HCEC 1CT (cell line): ENCODE data around the gene MYBPH.

Experiments
- DNase-seq: peaks from one replicate; pipeline ENCODE4 v3.0.0-alpha.2; 2017

MYBPH gene

DNA sequence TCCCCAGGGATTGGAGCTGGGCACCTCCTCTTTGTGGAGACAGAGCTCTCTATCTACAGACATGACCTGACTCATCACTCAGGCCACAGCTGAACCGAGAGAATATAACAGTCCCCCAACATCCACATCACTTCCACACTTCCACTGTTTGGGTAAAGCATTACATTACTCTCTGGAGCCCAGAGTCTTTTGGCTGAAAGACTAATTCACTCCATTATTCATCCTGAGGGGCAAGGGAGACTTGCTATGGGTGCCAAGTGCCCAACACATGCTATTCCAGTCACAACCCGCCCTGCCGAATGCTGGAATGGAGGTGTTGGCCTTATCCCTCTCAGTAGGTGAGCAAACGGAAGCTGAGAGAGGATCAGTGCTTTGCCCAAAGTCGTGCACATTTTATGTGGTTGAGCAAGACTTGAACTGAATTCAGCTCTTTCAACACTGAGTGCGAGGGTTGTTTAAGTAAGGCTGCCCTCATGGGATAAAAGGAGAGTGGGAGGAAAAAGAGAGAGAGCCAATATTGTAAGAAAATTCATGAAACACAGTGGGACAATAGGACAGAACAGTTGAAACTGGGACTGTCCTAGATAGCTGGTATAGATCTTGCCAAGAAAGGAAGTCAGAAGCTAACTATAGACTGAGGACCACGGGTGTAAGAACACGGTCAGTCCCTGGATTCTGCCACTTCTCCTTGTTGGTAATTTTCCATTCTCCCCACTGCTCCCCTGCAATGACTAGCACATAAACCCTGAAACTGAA lies 24.4 kb upstream of the MYBPH start:
- DNase-seq = peak; percentile 76

DNA sequence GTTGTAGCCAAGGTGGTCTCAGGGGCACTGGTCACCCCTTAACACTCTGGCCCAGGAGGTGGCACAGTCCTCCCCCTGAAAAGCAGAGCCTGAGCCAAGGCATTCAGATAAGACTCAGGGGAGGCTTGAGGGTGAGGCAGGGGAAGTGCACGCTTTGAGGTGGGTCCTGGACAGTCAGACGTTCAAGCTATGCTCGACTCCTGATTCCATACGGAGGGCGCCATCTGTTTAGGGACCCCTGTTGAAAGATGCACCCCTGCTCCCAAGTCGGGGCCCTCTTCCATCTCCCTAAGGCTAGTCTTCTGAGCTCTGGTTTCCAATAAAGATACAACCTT lies 23.8 kb upstream of the MYBPH start:
- no peak for DNase-seq

DNA sequence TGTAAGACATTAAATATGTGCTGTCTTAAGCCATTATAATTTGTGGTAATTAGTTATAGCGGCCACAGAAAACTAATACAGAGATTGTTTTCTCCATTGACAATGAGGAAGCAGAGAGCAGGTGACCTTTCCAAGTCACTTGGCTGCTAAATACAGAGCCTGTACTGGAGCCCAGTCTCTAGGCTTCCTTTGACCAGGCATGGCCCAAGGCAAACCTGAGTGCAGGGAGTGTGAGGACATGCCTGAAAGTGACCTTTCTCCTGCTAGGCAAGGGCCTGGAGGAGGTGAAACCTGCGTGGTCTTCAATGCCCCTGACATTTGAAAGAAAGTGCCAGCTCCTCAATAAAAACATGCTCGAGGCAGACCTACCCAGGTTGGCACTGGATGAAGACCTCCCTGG lies 23.4 kb upstream of the MYBPH start:
- no peak for DNase-seq

DNA sequence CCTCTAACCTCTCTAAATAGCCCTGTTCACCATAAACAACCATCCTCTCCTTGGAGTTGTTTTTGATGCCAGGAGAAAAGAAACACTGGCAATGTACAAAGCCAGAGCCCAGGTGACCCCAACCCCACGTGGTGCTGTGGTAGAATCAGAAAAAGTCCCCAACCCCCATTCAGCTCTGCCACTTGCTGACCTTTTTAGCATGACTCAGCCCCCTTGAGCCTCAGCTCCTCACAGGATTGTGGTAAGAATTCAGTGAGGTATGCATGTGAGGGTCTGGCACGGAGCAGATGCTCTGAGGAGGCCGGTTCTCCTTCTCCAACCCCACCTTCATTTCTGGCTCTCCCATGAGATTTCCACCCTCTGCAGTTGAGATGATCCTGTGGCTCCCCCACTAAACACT lies 22.0 kb upstream of the MYBPH start:
- DNase-seq = peak; percentile 80

DNA sequence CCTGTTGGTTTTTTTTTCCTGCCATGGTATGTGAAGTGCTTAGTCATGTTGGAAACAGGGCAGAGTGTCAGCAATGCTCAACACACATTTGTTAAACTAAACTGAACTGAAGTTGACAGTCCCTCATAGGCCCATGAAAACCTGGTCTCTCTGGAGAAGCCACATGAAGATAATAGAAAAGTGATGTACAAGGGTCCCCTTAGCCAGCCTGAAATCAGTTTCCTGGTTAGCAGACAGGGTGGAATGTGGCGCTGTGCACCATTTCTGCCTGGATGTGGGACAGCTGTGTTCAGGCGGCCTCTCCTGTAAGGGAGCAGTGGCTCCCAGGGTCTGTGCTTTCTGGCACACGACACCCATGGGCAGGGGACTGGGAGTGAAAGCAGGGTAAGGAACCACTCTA lies 20.7 kb upstream of the MYBPH start:
- no peak for DNase-seq

DNA sequence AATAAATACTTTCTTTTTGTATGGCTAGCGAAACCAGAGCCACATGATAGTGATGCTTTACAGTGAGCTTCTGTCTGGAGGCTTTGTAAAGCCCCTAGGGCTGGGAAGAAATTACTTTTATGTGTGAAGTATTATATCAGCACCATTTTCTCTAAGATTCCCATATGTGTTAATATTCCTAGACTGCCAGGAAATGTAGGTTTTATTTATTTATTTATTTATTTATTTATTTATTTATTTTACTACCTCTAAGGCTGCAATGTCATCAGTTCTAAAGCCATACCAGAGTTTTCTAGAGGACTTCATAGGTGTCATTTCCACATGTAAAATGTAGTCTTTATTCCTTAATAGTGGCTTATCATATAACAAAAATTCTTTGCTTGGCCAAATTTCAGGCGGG lies 15.3 kb upstream of the MYBPH start:
- no peak for DNase-seq

DNA sequence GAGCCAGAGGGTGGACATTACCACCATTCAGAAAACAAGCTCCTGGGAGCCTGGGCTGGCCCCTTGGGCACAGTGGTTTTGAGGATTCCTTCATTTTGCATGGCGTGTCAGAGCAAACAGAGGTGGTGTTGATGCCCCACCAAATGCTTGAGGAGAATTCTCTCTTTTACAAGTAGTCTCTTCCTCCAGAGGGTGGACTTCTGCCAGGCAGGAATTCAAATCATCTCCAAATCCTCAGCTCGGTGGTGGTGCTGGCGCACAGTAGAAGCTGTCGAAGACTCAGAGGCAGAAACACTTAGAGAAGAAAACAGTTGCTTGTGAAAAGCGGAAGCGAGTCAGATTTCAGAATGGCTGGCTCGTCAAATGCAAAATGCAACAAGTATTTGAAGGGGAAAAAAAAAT lies 14.3 kb upstream of the MYBPH start:
- DNase-seq = peak; percentile 19

DNA sequence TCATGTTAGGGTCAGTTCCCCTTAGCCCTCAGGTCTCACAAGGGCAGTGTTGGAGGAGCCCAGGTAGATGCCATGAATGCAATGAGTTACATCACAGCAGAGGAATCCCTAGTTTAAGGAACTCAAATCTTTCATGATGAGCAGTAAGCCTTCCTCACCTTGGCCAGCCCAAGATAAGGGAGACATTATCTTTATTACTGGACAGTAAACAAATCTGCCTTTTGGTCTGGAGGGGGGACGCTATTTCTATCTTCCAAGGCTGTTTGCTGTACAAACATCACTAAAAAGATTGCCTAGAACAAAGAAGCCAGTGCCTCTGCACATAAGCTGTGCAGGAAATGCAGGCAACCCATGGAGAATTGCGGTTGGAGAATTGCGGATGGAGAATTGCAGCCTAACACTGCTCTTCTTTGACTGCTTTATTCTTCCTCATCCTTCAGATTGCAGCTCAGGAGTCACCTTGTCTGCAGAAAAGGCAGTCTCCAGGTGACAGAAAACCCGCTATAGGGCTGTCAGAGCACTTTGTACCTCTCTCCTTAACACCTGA lies 13.1 kb upstream of the MYBPH start:
- no peak for DNase-seq

DNA sequence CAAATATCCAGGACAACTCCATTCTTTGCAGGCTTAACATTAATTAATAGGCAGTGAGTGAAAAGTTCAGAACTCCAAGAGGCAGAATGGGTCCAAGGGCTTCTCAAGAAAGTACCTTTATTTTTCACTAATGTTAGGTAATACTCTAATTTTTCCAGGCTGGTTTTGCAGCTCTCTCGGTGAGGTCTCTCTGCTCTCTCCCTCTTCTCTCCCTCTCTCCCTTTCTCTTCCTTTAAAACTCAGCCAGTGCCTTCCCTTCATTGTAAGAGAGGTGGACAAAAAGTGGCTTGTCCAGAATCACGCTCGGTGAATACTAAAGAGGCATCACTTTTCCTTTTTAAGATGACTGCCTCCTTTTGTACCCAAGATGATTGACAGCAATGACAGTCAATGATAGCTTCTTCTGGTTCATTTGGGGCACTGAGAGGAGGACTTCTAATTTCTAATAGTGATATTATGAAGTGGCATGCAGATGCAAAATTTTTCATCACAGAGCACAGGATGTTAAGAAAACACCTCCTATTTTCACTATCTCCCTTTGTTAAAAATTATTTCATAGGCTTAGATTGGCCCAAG lies 12.2 kb upstream of the MYBPH start:
- DNase-seq = no peak

DNA sequence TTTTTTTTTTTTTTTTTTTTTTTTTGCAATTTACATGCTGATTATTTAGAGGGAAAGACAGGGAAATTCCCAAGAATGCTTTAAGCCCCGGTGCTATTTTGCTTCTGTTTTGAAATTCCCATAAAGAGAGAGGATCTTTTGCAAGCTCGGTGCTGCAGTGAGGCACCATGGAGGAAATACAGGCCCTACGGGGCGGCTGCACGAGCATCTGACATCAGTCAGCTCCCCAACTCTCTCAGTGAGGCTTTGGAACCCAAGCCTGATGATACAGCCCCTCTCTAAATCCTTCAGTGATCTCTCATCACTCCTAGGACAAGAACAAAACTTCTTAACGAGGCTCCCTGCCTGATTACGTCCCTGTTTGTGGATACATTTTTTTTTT lies 11.7 kb upstream of the MYBPH start:
- DNase-seq = no peak

DNA sequence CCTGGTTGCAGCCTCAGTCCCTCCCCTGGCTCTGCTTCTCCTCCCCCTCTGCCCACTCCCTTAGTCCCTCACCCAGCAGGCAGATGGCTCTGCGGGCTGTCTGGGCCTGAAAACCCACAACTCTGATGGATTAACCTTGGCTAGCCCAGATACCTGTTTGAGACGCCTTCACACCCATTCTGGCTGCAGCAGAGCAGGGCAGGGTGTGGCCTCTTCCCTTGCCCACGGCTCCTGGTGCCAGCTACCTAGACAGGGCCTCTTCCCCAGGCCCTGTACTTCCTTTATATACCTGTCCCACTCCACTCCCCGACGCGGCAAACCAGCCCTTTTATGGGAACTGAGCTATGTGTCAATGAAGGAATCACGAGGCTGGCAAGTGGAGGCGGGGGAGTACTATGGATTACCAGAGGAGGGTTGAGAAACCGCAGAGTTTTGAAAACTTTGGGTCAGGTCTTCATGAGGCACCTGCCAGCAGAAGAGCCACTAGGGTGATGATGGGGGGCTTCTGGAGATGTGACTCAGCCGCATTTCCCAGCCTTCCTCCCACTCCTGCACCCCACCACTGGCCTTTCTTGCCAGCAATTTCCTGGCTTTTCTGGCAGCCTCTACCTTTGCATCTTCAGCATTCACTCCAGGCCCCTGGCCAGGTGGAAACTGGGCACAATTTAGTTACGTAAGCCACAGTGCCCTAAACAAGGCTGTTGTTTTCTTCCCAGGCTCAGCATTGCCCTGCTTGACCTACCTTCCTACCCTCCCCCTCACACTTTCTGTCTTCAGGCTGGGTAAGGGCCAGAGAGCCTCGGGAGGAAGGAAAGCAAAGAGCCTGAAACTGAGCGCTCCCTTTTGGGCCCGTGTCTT lies 11.0 kb upstream of the MYBPH start, which contains the start of gene CHI3L1:
Gene CHI3L1 (minus strand): TSS at position 259 of the 858 bp plus-strand sequence. CDS start 81 bp downstream, at position 178.
- no peak for DNase-seq

DNA sequence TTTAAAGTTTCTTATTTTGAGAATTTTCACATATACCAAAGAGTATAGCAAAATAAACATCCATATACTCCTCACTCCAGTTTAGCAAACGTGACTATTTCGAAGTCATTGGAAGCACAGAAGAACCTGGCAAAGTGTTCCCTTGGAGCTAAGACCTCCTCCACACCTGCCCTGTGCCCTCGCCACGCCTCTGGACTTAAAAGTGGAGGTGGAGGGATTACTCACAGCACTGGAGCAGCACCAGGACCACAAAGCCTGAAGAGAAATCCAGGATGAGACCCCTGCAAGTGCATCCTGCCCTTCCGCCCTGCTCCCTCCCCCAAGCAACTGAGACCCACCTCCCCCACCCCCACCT lies 10.4 kb upstream of the MYBPH start:
- no peak for DNase-seq

DNA sequence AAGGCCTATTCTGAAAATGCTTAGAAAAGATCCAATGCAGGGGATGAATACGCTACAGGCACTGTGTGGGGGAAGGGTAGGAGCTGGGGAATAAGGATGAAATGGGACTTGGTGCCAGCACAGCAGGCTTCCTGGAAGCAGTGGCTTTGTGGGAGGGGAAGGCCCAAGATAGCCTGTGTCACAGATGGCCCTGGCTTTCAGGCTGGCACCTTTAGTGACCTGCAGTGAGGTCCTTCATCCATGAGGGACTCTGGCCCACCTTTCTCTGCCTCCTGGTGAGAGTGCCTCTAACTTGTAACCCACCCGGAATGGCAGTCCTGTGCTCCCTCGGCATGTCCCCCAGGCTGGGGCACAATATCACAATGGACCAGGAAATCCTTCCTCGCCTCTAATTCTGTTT lies 10.0 kb upstream of the MYBPH start:
- no peak for DNase-seq

DNA sequence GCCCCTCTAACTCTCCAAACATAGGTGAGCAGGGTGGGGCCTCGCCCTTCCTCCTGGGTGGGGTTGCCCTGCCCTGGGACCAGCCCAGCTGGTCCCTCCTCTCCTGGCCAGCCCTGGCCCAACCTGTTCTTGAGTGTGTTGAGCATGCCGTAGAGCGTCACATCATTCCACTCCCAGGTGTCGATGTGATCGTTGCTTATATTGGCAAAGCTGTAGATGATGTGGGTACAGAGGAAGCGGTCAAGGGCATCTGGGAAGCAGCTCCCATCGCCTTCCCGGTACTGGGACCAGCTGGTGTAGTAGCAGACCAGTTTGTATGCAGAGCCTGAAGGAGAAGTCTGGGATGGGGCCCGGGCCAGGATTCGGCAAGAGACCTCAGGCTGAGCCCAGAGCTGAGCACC lies 9.4 kb upstream of the MYBPH start:
- DNase-seq = no peak

DNA sequence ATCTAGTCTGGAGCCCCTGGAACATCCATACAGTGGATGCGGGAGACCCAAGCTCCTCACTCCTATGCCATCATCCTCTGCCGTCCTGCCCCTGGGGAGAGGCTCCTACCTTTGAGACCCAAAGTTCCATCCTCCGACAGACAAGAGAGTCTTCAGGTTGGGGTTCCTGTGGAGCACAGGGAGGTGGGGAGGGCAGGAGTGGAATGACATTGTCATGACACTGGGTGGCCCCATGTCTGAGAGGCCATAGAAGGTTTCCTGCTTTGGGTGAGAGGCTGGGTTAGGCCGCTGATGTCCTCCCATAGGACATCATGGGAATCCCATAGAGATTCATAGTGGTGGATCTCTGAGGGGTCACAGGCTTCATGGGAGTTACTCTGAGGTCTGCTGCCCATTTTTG lies 8.8 kb upstream of the MYBPH start:
- no peak for DNase-seq

DNA sequence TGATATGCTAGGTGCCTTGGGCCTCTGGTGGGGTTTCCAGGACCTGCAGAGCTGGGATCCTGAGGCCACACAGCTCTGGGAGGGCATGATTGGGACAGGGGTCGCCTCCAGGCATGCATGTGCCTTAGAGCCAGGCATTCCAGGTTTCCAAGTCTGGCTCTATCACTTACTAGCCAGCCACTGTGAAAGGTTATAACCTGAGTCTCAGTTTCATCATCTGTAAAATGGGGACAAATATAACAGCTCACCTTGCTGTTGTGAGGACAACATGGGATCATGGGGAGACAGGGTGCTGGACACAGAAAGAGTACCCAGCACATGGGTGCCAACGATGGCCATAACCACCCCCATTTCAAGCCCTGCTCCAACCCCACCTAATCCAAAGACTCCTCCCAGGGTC lies 8.2 kb upstream of the MYBPH start:
- no peak for DNase-seq

DNA sequence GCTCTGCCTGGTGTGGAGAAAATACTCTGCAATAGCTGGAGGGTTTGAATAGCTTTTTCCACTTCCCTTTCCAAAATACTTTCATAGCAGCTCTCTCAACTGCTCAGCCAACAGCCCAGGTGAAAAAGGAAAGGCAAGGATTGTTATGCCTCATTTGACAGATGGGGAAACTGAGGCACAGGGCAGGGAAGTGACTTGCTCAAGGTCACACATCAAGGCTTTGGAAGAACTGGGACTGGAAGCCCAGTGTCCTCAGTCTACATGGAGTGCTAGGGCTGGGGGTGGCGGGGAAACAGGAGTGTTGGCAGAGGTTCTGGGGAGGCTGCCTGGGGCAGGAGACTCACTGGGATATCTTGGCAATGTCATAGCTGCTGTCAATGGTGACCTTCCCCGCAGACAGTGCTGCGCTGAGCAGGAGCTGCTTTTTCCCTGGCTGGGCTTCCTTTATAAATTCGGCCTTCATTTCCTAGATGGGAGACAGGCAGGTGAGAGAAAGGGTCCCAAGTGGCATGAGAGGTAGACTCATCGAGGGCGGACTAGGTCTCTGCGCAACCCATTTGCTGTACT lies 6.8 kb upstream of the MYBPH start:
- no peak for DNase-seq

DNA sequence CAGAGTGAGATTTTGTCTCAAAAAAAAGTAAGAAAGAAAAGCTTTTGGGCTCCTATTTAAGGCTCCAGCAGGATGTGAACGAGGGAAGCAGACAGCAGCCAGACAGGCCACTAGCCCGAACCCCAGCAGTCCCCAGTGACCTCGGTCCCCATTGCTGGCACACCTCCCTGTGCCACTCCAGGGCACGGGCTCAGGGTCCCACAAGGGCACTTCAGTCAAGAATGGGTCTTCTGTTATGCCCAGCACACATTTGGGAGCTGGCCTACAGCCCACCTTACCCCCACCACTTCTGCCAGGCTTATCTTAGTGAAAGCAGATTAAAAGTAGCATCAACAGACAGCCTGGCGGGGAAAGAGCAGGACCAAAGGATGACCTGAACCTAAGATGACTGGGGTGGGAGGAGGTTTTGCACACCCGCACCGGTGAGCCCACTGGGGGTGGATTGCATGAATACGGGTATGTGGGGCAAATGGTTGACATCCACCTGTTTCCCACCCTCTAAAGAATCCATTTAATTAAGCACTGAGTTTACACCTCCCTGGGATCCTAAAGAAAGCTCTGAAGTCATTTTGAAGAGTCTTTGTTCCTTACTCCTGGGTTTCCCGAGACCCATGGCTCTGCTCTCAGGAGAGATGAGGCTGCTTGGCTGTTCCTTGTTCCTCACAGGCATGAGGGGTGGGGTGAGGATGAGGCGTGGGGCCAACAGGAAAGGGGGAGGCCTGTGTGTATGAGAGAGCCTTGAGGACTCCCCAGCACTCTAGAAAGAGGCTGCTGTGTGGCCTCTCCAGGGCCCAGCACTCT lies 6.2 kb upstream of the MYBPH start:
- no peak for DNase-seq

DNA sequence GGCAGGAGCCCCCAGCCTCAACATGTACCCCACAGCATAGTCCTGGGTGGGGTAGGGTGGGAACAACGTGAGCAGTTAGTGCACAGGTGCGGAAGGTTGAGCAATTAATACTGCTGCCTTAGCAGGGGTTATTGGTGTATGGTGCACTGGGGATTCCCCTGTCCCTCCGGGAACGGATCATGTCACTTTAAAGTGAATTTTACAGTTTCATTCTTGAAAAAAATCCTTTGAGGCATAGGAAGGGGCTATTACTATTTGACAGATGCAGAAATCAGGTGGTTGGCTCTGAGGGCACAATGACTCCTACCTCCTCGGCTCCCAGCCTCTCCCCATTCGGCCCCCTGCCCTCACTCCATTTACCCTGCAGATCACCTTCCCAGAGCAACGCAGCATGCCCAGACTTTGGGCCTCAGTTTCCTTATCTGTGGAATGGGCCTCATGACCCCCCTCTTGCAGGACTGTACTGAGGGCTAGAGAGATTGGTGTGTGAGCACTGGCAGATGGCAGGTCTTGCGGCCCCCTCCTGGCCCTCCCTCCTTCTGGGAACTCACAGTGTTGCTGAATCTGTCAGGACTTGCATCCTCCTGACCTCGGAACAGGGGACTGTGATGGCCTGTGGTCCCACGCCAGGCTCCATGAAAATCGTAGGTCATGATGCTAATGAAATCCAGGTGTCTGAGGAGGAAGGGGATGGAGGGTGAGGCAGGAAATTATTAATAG lies 5.1 kb upstream of the MYBPH start:
- DNase-seq = no peak

DNA sequence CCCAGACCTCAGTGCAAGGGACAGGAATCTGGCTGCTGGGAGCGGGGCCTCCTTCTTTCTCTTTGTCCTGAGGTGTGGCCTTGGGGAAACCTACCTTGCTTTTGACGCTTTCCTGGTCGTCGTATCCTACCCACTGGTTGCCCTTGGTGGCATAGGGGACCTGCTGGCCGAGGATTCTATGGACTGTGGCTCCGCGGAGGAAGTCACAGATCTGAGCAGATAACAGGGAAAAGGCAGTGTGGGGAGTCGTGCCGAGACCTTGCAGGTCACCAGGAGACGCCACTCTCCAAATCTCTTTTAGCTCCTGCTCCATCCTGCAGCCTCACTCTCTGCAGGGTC lies 4.0 kb upstream of the MYBPH start:
- no peak for DNase-seq

DNA sequence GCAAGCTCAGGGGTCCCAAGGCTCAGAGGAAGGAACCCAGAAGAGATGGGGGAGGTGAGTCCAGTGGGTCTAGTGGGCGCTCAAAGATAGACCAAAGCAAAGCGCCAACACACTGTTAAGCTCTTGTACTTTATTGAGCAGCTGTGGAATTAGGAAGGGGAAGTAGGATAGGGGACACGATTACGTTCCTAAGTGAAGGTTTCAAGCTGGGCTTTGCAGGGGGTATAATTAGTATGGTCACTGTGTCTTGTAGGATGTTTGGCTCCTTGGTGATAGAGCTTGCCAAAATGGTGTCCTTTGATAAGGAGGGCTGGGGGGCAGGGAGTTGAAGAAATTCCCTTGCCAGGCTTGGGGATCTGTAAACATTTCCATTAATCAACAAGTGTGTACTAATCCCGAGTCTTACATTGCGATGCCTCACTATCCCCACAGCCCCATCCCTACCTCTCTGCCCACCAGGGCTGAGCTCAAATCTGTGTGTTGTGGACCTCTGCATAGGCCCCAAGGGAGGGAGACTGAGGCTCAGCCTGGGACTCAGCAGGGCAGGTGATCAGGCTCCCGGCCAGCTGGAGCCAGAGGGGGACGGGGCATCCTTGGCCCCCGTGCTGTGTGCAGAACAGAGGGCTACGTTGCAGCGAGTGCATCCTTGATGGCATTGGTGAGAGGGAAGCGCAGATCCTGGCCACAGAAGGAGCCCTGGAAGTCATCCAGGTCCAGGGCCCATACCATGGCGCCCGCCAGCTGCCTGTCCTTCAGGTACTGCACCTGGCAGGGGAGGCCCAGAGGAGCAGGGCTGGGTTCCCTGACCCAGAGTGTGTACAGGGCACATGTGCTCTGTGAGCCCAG lies 3.4 kb upstream of the MYBPH start:
- no peak for DNase-seq
